Left lung (tissue), 10 donors: ENCODE data around the gene ERVMER34-1. TPM values are rescaled to one million over a fixed set of nuclear protein-coding genes. Genes with fewer than 3 reads are reported as not detected.

Experiments
- ATAC-seq: fragments of 200-7000 bp; cut with Tn5 transposase; one replicate; pipeline ENCODE4 v1.9.1; 2020; ENCODE audit warnings: moderate library complexity
- DNase-seq, 4 donors: peaks; one replicate each; pipeline ENCODE4 v3.0.0-alpha.2; 2013 to 2020
- H3K27ac ChIP-seq, 2 donors: fragments of 200-600 bp; sonication (generic) in 1 of 2; one replicate each; pipeline versions ENCODE4 v1.5.0 to v1.8.0; 2020 to 2021
- H3K27me3 ChIP-seq, 2 donors: fragments of 200-600 bp; sonication (generic) in 1 of 2; one replicate each; pipeline versions ENCODE4 v1.5.0 to v1.8.0; 2020 to 2021
- H3K36me3 ChIP-seq, 2 donors: fragments of 200-600 bp; sonication (generic) in 1 of 2; one replicate each; pipeline versions ENCODE4 v1.5.0 to v1.8.0; 2020 to 2021
- H3K4me1 ChIP-seq, 2 donors: fragments of 200-600 bp; one replicate each; pipeline ENCODE4 v1.8.0; 2021
- H3K4me3 ChIP-seq, 2 donors: fragments of 200-600 bp; sonication (generic) in 1 of 2; one replicate each; pipeline versions ENCODE4 v1.5.0 to v1.8.0; 2020 to 2021; ENCODE audit warnings: mild to moderate bottlenecking in 1 of 2
- H3K9me3 ChIP-seq, 2 donors: fragments of 200-600 bp; sonication (generic) in 1 of 2; one replicate each; pipeline versions ENCODE4 v1.5.0 to v1.8.0; 2020 to 2021
- CTCF ChIP-seq, 2 donors: fragments of 200-600 bp; sonication (generic) in 1 of 2; IDR thresholded peaks; one replicate each; pipeline versions ENCODE4 v1.5.0 to v1.8.0; 2021; ENCODE audit warnings: antibody characterized with exemption in 2 of 2
- intact Hi-C, 2 donors: fragments of 100-400 bp; cut with DNase I; formaldehyde crosslinking; loops; one replicate each; pipeline versions ENCODE4 v1.11.2 to v1.14.2; 2022
- microRNA-seq, 2 donors: library from miRNA; unstranded; fragments of <30 nt; microRNA quantifications; one replicate each; pipeline ENCODE4, GENCODE V29; 2019
- polyA plus RNA-seq, 6 donors: library from polyadenylated mRNA; unstranded; fragments of 120-200 nt; gene quantifications; one replicate each; pipeline ENCODE4 v1.2.1, GENCODE V29; 2013; ENCODE audit not compliant: insufficient read length in 6 of 6
- total RNA-seq, 2 donors: library from RNA; stranded (reverse); fragmentation: NEBNext Ultra II Directional; extraction: Animal tissue kit (Norgen Biotek cat#: 25700); gene quantifications; one replicate each; pipeline ENCODE4 v1.2.1, GENCODE V29; 2021
- donor health status: DM: no; HTN: yes; CAD: no.
- donor health status: DM: no; HTN: no; CAD: no.

The ERVMER34-1 gene
- total and polyA plus RNA-seq, 8 donors = 2.0 to 3.4 (median 2.9) TPM

GRCh38 chr4:52704133-52704532, 47.1 kb downstream of the ERVMER34-1 start:
- intact Hi-C loops = no loop called here
- Histone ChIP-seq H3K4me3 (no peak overlapping the region), H3K9me3 (no peaks in the 10 kb centered on the region), H3K27ac (no peak overlapping the region), H3K4me1 (no peaks in the 10 kb centered on the region), H3K36me3 (no peaks in the 10 kb centered on the region), H3K27me3 (no peaks in the 10 kb centered on the region)
- no peak for TF ChIP-seq CTCF (IDR thresholded peaks at IDR 0.05)
- DNase-seq (no peak), ATAC-seq (no peak)

GRCh38 chr4:52701207-52701606, 50.0 kb downstream of the ERVMER34-1 start:
- intact Hi-C loops = no loop called here
- no peak for TF ChIP-seq CTCF (IDR thresholded peaks at IDR 0.05)

GRCh38 chr4:52694936-52695335, 56.3 kb downstream of the ERVMER34-1 start:
- Histone ChIP-seq H3K27ac (no peak overlapping the region), H3K4me1 (no peaks in the 10 kb centered on the region), H3K36me3 (no peaks in the 10 kb centered on the region), H3K4me3 (no peak overlapping the region), H3K27me3 (no peaks in the 10 kb centered on the region), H3K9me3 (peaks cover 0 to 27% of the 10 kb centered on the region in 2 donors)
- intact Hi-C loops = no loop called here
- ATAC-seq = no peak
- TF ChIP-seq CTCF (IDR thresholded peaks at IDR 0.05) = no peak
- DNase-seq = no peak

More at GRCh38 chr4:52701207-52701606, 50.0 kb downstream of the ERVMER34-1 start:
- no peak for ATAC-seq
- H3K9me3 ChIP-seq = no peaks in the 10 kb centered on the region
- no peak for DNase-seq
- H3K27ac ChIP-seq = no peak overlapping the region
- no peaks in the 10 kb centered on the region for H3K27me3 ChIP-seq
- no peak overlapping the region for H3K4me3 ChIP-seq
- no peaks in the 10 kb centered on the region for H3K4me1 ChIP-seq
- H3K36me3 ChIP-seq = no peaks in the 10 kb centered on the region

- intact Hi-C loops = no loop called here
- no peak overlapping the region for H3K4me3 ChIP-seq
- no peaks in the 10 kb centered on the region for H3K4me1 ChIP-seq
- no peaks in the 10 kb centered on the region for H3K36me3 ChIP-seq
- peaks cover 0 to 27% of the 10 kb centered on the region in 2 donors for H3K9me3 ChIP-seq
- H3K27me3 ChIP-seq = no peaks in the 10 kb centered on the region
- no peak overlapping the region for H3K27ac ChIP-seq
- ATAC-seq (no peak), DNase-seq (no peak)
- no peak for TF ChIP-seq CTCF (IDR thresholded peaks at IDR 0.05)
These were observed 57.7 kb downstream of the ERVMER34-1 start for GRCh38 chr4:52693492-52693891.

Small RNAs within 50 kb of the gene (microRNA-seq; reads per million reads assigned to microRNA genes)
- gene MIR4449 = 1.8 to 4.2 reads per million in 2 donors

Other genes with a start within 250 kb of the ERVMER34-1 start
- 10 to 100 TPM; 18.2 to 22.1 TPM for gene USP46, start 92.1 kb downstream of the ERVMER34-1 start, total RNA-seq
- gene USP46, start 92.1 kb downstream of the ERVMER34-1 start, polyA plus RNA-seq = 10 to 100 TPM; 21.4 to 26.1 (median 25.4) TPM
- 1 to 10 TPM in 1 of 2 donors, under 1 TPM in 1; 0.52 to 3.4 TPM for gene RASL11B, start 110.9 kb upstream of the ERVMER34-1 start, total RNA-seq
- 10 to 100 TPM; 16.3 to 26.4 (median 22.5) TPM for gene RASL11B, start 110.9 kb upstream of the ERVMER34-1 start, polyA plus RNA-seq